B cell (primary cell): ENCODE results near the gene MTIF2. TPM values are rescaled to one million over a fixed set of nuclear protein-coding genes. Genes with fewer than 3 reads are reported as not detected.

Experiments used
- ATAC-seq: fragments of 200-7000 bp; cut with Tn5 transposase; one replicate; pipeline ENCODE4 v1.10.0; 2021; ENCODE audit warnings: low read depth, mild to moderate bottlenecking, moderate number of reproducible peaks, moderate library complexity
- CTCF ChIA-PET: fragments of 350-600 bp; sonication (Branson Sonifier 250); formaldehyde crosslinking; loops from one replicate; lab custom pipeline; 2021; ENCODE audit warnings: antibody characterized with exemption, inconsistent platforms; lab: Charles Lee
- POLR2A ChIA-PET: fragments of 350-600 bp; sonication (Branson Sonifier 250); formaldehyde crosslinking; loops from one replicate; lab custom pipeline; 2021; ENCODE audit warnings: antibody characterized with exemption; lab: Charles Lee
- DNase-seq: peaks from one replicate; pipeline ENCODE4 v3.0.0; 2013
- H2AFZ ChIP-seq: 2 replicates; pipeline ENCODE4 v1.6.1; 2012; ENCODE audit warnings: mild to moderate bottlenecking, low read depth, low read length; ENCODE audit not compliant: insufficient read depth, poor library complexity, severe bottlenecking
- H3K27ac ChIP-seq, 2 donors: 1 replicate in 1 of 2; 2 replicates in 1 of 2; pipeline ENCODE4 v1.5.1; 2012 to 2013; ENCODE audit warnings: low read length in 2 of 2, mild to moderate bottlenecking in 2 of 2, moderate library complexity in 1 of 2
- H3K27me3 ChIP-seq, 4 experiments: fragments of 200-600 bp in 1 of 4; sonication (generic) in 1 of 4; replicated peaks in 1 of 4; 1 replicate in 2 of 4; 2 replicates in 2 of 4; pipeline versions ENCODE4 v1.6.1 to v1.7.0; 2013 to 2016; ENCODE audit warnings: low read length in 3 of 4, mild to moderate bottlenecking in 2 of 4, mixed read lengths in 1 of 4, moderate library complexity in 1 of 4; ENCODE audit not compliant: insufficient read depth in 4 of 4, control insufficient read depth in 3 of 4; ENCODE audit errors: control extremely low read depth in 1 of 4
- H3K36me3 ChIP-seq, 2 experiments: replicated peaks in 1 of 2; 1 replicate in 1 of 2; 2 replicates in 1 of 2; pipeline versions ENCODE4 v1.6.1 to v1.7.1; 2013; ENCODE audit warnings: low read length in 1 of 2; ENCODE audit not compliant: insufficient read depth in 2 of 2, control insufficient read depth in 1 of 2; ENCODE audit errors: control extremely low read depth in 1 of 2, extremely low read depth in 1 of 2
- H3K4me1 ChIP-seq, 2 donors: fragments of 200-600 bp in 1 of 2; sonication (generic) in 1 of 2; 1 replicate in 1 of 2; 2 replicates in 1 of 2; pipeline versions ENCODE4 v1.5.1 to v1.6.1; 2013 to 2017; ENCODE audit warnings: low read length in 2 of 2; ENCODE audit not compliant: control insufficient read depth in 2 of 2, insufficient read depth in 2 of 2
- H3K4me2 ChIP-seq: replicated peaks from 2 replicates; pipeline ENCODE3; 2012; ENCODE audit warnings: mild to moderate bottlenecking, low read depth, low read length; ENCODE audit not compliant: poor library complexity, severe bottlenecking
- H3K4me3 ChIP-seq, 5 experiments: fragments of 200-600 bp in 1 of 5; sonication (generic) in 1 of 5; 1 replicate in 3 of 5; 2 replicates in 2 of 5; pipeline versions ENCODE4 v1.5.1 to v1.7.0; 2011 to 2016; ENCODE audit warnings: low read length in 4 of 5, mild to moderate bottlenecking in 4 of 5, low read depth in 2 of 5, control low read depth in 1 of 5, moderate library complexity in 1 of 5; ENCODE audit not compliant: insufficient read depth in 1 of 5; ENCODE audit errors: control extremely low read depth in 1 of 5, extremely low read depth in 1 of 5
- H3K79me2 ChIP-seq: fragments of 200-600 bp; sonication (generic); one replicate; pipeline ENCODE4 v1.6.0; 2016; ENCODE audit warnings: low read length; ENCODE audit not compliant: control insufficient read depth, insufficient read depth
- H3K9ac ChIP-seq: fragments of 200-600 bp; sonication (generic); 2 replicates; pipeline ENCODE4 v1.6.1; 2017; ENCODE audit warnings: mild to moderate bottlenecking, low read length, moderate library complexity
- H3K9me3 ChIP-seq, 3 donors: one replicate each; pipeline versions ENCODE4 v1.6.1 to v1.7.1; 2013; ENCODE audit warnings: low read length in 2 of 3; ENCODE audit not compliant: control insufficient read depth in 2 of 3, insufficient read depth in 1 of 3; ENCODE audit errors: control extremely low read depth in 1 of 3
- H4K20me1 ChIP-seq: 2 replicates; pipeline ENCODE4 v1.6.0; 2012; ENCODE audit warnings: mild to moderate bottlenecking, low read length; ENCODE audit not compliant: insufficient read depth, control insufficient read depth, poor library complexity, severe bottlenecking
- H3K27ac Mint-ChIP-seq: one replicate; pipeline ENCODE4 v1.8.0; 2021; ENCODE audit warnings: mixed read lengths
- H3K27me3 Mint-ChIP-seq: one replicate; pipeline ENCODE4 v1.8.0; 2021; ENCODE audit warnings: mixed read lengths
- H3K4me1 Mint-ChIP-seq: one replicate; pipeline ENCODE4 v1.8.0; 2021; ENCODE audit warnings: mixed read lengths
- H3K4me3 Mint-ChIP-seq: one replicate; pipeline ENCODE4 v1.8.0; 2021; ENCODE audit warnings: mixed read lengths
- H3K9me3 Mint-ChIP-seq: one replicate; pipeline ENCODE4 v1.8.0; 2022; ENCODE audit warnings: mixed read lengths; ENCODE audit not compliant: insufficient read depth
- EZH2 ChIP-seq: IDR thresholded peaks from 2 replicates; pipeline ENCODE4 v1.6.1; 2012; ENCODE audit warnings: borderline replicate concordance, low read depth, mild to moderate bottlenecking, moderate library complexity, low read length; ENCODE audit not compliant: insufficient read depth, poor library complexity, severe bottlenecking
- WGBS: methylation state at CpG from one replicate; pipeline ENCODE4 v1.1.5; 2013; ENCODE audit warnings: missing lambda C conversion rate; ENCODE audit not compliant: insufficient coverage; 5-methylcytosine and 5-hydroxymethylcytosine counted together
- intact Hi-C: fragments of 100-400 bp; cut with micrococcal nuclease; formaldehyde crosslinking; loops from one replicate; pipeline ENCODE4 v1.10.0; 2022
- polyA plus RNA-seq: library from polyadenylated mRNA; depleted of rRNA; stranded (reverse); fragments of >200 nt; gene quantifications from 2 replicates; pipeline ENCODE4 v1.2.3, GENCODE V29; 2012
- total RNA-seq, 2 donors: library from RNA; stranded (reverse); fragments of 120-200 nt in 1 of 2; gene quantifications; 1 replicate in 1 of 2; 2 replicates in 1 of 2; pipeline versions ENCODE4 v1.2.3 to v1.2.4, GENCODE V29; 2013 to 2022
- TF ChIP-seq, protein P1 (sequence below): fragments of 200-600 bp; IDR thresholded peaks from one replicate; pipeline ENCODE4 v1.8.0; 2022; ENCODE audit warnings: antibody characterized with exemption, mild to moderate bottlenecking

Gene MTIF2
- total and polyA plus RNA-seq, 2 donors (not counting 1 experiment from before 2014, with no cell fraction given) = 12.9 to 36.7 TPM

DNA sequence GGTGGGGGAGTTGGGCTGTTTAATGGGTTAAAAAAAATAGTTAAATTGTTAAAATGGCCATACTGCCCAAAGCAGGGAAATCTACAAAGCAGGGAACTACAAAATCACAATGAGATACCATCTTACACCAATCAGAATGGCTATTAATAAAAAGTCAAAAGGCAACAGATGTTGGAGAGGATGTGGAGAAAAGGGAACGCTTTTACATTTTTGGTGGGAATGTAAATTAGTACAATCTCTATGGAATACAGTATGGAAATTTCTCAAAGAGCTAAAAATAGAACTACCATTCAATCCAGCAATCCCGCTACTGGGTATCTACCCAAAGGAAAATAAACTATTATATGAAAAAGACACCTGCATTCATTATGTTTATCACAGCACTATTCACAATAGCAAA is 64.1 kb downstream of the MTIF2 start:
- no peaks in the 10 kb centered on the region for H3K36me3 ChIP-seq
- CTCF ChIA-PET = interaction anchor here (0.6 kb wide), 1 partner anchor 1160 kb away, joined by 3 read pairs; no protein-coding TSS in a partner anchor
- no peak overlapping the region for H2AFZ ChIP-seq

DNA sequence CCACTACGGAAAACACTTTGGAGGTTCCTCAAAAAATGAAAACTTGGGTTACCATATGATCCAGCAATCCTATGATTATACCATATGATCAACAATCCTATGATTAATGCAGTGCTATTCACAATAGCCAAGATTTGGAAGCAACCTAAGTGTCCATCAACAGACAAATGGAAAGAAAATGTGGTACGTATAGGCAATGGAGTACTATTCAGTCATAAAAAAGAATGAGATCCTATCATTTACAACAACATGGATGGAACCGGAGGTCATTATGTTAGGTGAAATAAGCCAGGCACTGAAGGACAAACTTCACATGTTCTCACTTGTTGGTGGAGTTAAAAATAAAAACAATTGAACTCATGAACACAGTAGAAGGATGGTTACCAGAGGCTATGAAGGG is 64.5 kb downstream of the MTIF2 start:
- H3K4me1 ChIP-seq = no peaks in the 10 kb centered on the region
- no peaks in the 10 kb centered on the region for H3K79me2 ChIP-seq
- H3K9me3 ChIP-seq = peaks cover 0 to 14% (median 12%) of the 10 kb centered on the region in 3 donors
- ChIA-PET CTCF (no interaction called here), POLR2A (no interaction called here)
- no peaks in the 10 kb centered on the region for H3K4me1 Mint-ChIP-seq
- TF ChIP-seq, protein P1, sequence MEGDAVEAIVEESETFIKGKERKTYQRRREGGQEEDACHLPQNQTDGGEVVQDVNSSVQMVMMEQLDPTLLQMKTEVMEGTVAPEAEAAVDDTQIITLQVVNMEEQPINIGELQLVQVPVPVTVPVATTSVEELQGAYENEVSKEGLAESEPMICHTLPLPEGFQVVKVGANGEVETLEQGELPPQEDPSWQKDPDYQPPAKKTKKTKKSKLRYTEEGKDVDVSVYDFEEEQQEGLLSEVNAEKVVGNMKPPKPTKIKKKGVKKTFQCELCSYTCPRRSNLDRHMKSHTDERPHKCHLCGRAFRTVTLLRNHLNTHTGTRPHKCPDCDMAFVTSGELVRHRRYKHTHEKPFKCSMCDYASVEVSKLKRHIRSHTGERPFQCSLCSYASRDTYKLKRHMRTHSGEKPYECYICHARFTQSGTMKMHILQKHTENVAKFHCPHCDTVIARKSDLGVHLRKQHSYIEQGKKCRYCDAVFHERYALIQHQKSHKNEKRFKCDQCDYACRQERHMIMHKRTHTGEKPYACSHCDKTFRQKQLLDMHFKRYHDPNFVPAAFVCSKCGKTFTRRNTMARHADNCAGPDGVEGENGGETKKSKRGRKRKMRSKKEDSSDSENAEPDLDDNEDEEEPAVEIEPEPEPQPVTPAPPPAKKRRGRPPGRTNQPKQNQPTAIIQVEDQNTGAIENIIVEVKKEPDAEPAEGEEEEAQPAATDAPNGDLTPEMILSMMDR = no peak
- TF ChIP-seq EZH2 = no peak
- intact Hi-C loops = no loop called here
- H3K27ac Mint-ChIP-seq = no peak overlapping the region
- no peak overlapping the region for H2AFZ ChIP-seq
- no peak overlapping the region for H3K4me2 ChIP-seq
- H3K27me3 ChIP-seq = no peaks in the 10 kb centered on the region
- ATAC-seq (no peak), DNase-seq (no peak)
- no peaks in the 10 kb centered on the region for H3K36me3 ChIP-seq
- no peak overlapping the region for H3K9ac ChIP-seq
- no CpG with 5 or more reads among the region's 3 CpGs for WGBS
- H3K27ac ChIP-seq = no peak overlapping the region
- H3K4me3 ChIP-seq = no peak overlapping the region
- H3K27me3 Mint-ChIP-seq = no peaks in the 10 kb centered on the region
- H3K4me3 Mint-ChIP-seq = no peak overlapping the region
- H3K9me3 Mint-ChIP-seq = peaks cover 11% of the 10 kb centered on the region
- no peaks in the 10 kb centered on the region for H4K20me1 ChIP-seq

More for the DNA sequence above, 64.1 kb downstream of the MTIF2 start:
- H3K9ac ChIP-seq = no peak overlapping the region
- no peak for ATAC-seq
- peaks cover 10% of the 10 kb centered on the region for H3K9me3 Mint-ChIP-seq
- intact Hi-C loops = no loop called here
- no peak overlapping the region for H3K27ac ChIP-seq
- TF ChIP-seq, protein P1 = no peak
- no peak for TF ChIP-seq EZH2
- no peaks in the 10 kb centered on the region for H3K27me3 ChIP-seq
- no peak for DNase-seq
- H3K9me3 ChIP-seq = peaks cover 0 to 10% (median 9%) of the 10 kb centered on the region in 3 donors
- H3K4me3 Mint-ChIP-seq = no peak overlapping the region
- no peak overlapping the region for H3K4me3 ChIP-seq
- no peak overlapping the region for H3K4me2 ChIP-seq
- no peak overlapping the region for H3K27ac Mint-ChIP-seq
- WGBS = no CpG with 5 or more reads among the region's 2 CpGs
- no peaks in the 10 kb centered on the region for H4K20me1 ChIP-seq
- H3K4me1 Mint-ChIP-seq = no peaks in the 10 kb centered on the region
- no peaks in the 10 kb centered on the region for H3K79me2 ChIP-seq
- no peaks in the 10 kb centered on the region for H3K4me1 ChIP-seq
- no peaks in the 10 kb centered on the region for H3K27me3 Mint-ChIP-seq
- POLR2A ChIA-PET = no interaction called here
